GM19023 (cell line): ENCODE results near the gene PCBD1.

ENCODE experiments used
- ATAC-seq: cut with Tn5 transposase; IDR thresholded peaks from one replicate; pipeline ENCODE4 v1.9.1; 2021; ENCODE audit warnings: mild to moderate bottlenecking, moderate library complexity; ENCODE audit not compliant: unreplicated experiment

PCBD1 gene

GRCh38 chr10:70918851-70919530 is 30.6 kb upstream of the PCBD1 start:
- no peak for ATAC-seq

- no peak for ATAC-seq
Measured at GRCh38 chr10:70917635-70918034, 29.3 kb upstream of the PCBD1 start.

GRCh38 chr10:70917226-70917625 is 28.9 kb upstream of the PCBD1 start:
- no peak for ATAC-seq

GRCh38 chr10:70916241-70916640 is 27.9 kb upstream of the PCBD1 start:
- no peak for ATAC-seq

- no peak for ATAC-seq
Measured at GRCh38 chr10:70915806-70916205, 27.4 kb upstream of the PCBD1 start.

GRCh38 chr10:70915206-70915605 is 26.8 kb upstream of the PCBD1 start:
- ATAC-seq, result no peak

- no peak for ATAC-seq
Measured at GRCh38 chr10:70914316-70914864, 26.0 kb upstream of the PCBD1 start.

GRCh38 chr10:70913893-70914240 is 25.5 kb upstream of the PCBD1 start:
- no peak for ATAC-seq

GRCh38 chr10:70913191-70913892 is 25.0 kb upstream of the PCBD1 start:
- ATAC-seq, result no peak

GRCh38 chr10:70912556-70912955 is 24.2 kb upstream of the PCBD1 start:
- no peak for ATAC-seq

- no peak for ATAC-seq
Measured at GRCh38 chr10:70911386-70911785, 23.0 kb upstream of the PCBD1 start.

- ATAC-seq, result no peak
Measured at GRCh38 chr10:70910486-70911341, 22.3 kb upstream of the PCBD1 start.

- no peak for ATAC-seq
Measured at GRCh38 chr10:70909326-70909935, 21.1 kb upstream of the PCBD1 start.

GRCh38 chr10:70908406-70909296 is 20.3 kb upstream of the PCBD1 start:
- ATAC-seq, result no peak

- ATAC-seq, result no peak
Measured at GRCh38 chr10:70907637-70908405, 19.5 kb upstream of the PCBD1 start.

- no peak for ATAC-seq
Measured at GRCh38 chr10:70906953-70907636, 18.7 kb upstream of the PCBD1 start.

GRCh38 chr10:70906031-70906783 is 17.8 kb upstream of the PCBD1 start:
- no peak for ATAC-seq
